Gastroesophageal sphincter (tissue), 4 donors: Measurements from ENCODE around the gene PLXDC2. TPM values are rescaled to one million over a fixed set of nuclear protein-coding genes. Genes with fewer than 3 reads are reported as not detected.

Source experiments
- ATAC-seq: fragments of 150-250 bp; one replicate; pipeline ENCODE4 v1.9.1; 2016; ENCODE audit warnings: mild to moderate bottlenecking, moderate library complexity
- H3K27ac ChIP-seq, 4 donors: fragments of 200-600 bp; sonication (generic) in 3 of 4; 1 replicate in 3 of 4; 2 replicates in 1 of 4; pipeline ENCODE4 v1.5.1; 2016 to 2019
- H3K27me3 ChIP-seq: fragments of 200-600 bp; sonication (generic); one replicate; pipeline ENCODE4 v1.5.1; 2019
- H3K36me3 ChIP-seq, 2 donors: fragments of 200-600 bp; sonication (generic); one replicate each; pipeline ENCODE4 v1.5.1; 2019; ENCODE audit warnings: control low read depth in 1 of 2
- H3K4me1 ChIP-seq, 3 donors: fragments of 200-600 bp; sonication (generic); 1 replicate in 2 of 3; 2 replicates in 1 of 3; pipeline ENCODE4 v1.5.1; 2016 to 2019; ENCODE audit warnings: control low read depth in 2 of 3
- H3K4me3 ChIP-seq, 2 donors: fragments of 200-600 bp; sonication (generic); one replicate each; pipeline ENCODE4 v1.5.1; 2019; ENCODE audit warnings: mild to moderate bottlenecking in 1 of 2, moderate library complexity in 1 of 2
- H3K9me3 ChIP-seq, 3 donors: fragments of 200-600 bp; sonication (generic); one replicate each; pipeline ENCODE4 v1.5.1; 2017 to 2019; ENCODE audit warnings: control low read depth in 2 of 3
- EP300 ChIP-seq: sonication (generic); formaldehyde crosslinking; IDR thresholded peaks from one replicate; pipeline ENCODE4 v1.6.1; 2017; ENCODE audit warnings: antibody characterized with exemption, mild to moderate bottlenecking
- POLR2A ChIP-seq, 2 donors: fragments of 450-650 bp; IDR thresholded peaks; one replicate each; pipeline ENCODE4 v1.6.1; 2017; ENCODE audit warnings: antibody characterized with exemption in 2 of 2, mild to moderate bottlenecking in 2 of 2, moderate library complexity in 1 of 2
- POLR2AphosphoS5 ChIP-seq: sonication (generic); formaldehyde crosslinking; IDR thresholded peaks from one replicate; pipeline ENCODE4 v1.6.1; 2017; ENCODE audit warnings: antibody characterized with exemption
- WGBS, 2 donors: methylation state at CpG; one replicate each; pipeline ENCODE4 v1.1.5; 2018; ENCODE audit warnings: low coverage in 1 of 2; 5-methylcytosine and 5-hydroxymethylcytosine counted together
- total RNA-seq, 4 donors: library from RNA; depleted of rRNA; stranded (reverse); fragments of >200 nt; gene quantifications; one replicate each; pipeline ENCODE4 v1.1.0, GENCODE V29; 2016
- TF ChIP-seq, protein P1 (sequence below), 4 experiments: fragments of 200-600 bp in 2 of 4; fragments of 450-650 bp in 2 of 4; sonication (generic) in 1 of 4; IDR thresholded peaks; one replicate each; pipeline ENCODE4 v1.5.1; 2017 to 2019; ENCODE audit warnings: antibody characterized with exemption in 4 of 4, mild to moderate bottlenecking in 2 of 4, moderate library complexity in 2 of 4

Gene PLXDC2
- total RNA-seq, 4 donors from 2014 or later = 32.3 to 65.5 (median 50.5) TPM

DNA sequence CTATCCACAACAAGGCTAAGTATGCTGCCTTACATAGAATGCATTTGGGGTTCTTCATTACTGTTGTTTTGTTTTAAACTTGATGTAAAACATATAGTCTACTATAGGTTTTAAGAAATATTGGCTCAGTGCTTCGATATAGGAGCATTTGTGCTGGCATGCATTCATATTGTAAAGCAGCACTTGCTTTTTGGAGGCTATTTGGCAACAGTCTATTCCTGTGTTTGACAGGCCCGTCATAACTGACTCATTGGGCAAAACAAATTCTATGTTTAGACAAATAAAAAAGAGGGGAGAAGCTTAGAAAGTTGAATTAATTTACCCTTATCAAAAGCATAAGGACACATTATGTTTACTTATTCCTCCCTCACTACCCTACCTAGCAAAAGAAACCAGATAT, 38.4 kb upstream of the PLXDC2 start:
- H3K27ac ChIP-seq = no peak overlapping the region
- no peak overlapping the region for H3K4me3 ChIP-seq
- no peaks in the 10 kb centered on the region for H3K27me3 ChIP-seq
- no peaks in the 10 kb centered on the region for H3K36me3 ChIP-seq
- no peak for ATAC-seq
- no peak for TF ChIP-seq POLR2A (IDR thresholded peaks at IDR 0.05)
- no peak for TF ChIP-seq POLR2AphosphoS5
- TF ChIP-seq EP300 = no peak
- TF ChIP-seq, protein P1, sequence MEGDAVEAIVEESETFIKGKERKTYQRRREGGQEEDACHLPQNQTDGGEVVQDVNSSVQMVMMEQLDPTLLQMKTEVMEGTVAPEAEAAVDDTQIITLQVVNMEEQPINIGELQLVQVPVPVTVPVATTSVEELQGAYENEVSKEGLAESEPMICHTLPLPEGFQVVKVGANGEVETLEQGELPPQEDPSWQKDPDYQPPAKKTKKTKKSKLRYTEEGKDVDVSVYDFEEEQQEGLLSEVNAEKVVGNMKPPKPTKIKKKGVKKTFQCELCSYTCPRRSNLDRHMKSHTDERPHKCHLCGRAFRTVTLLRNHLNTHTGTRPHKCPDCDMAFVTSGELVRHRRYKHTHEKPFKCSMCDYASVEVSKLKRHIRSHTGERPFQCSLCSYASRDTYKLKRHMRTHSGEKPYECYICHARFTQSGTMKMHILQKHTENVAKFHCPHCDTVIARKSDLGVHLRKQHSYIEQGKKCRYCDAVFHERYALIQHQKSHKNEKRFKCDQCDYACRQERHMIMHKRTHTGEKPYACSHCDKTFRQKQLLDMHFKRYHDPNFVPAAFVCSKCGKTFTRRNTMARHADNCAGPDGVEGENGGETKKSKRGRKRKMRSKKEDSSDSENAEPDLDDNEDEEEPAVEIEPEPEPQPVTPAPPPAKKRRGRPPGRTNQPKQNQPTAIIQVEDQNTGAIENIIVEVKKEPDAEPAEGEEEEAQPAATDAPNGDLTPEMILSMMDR (IDR thresholded peaks at IDR 0.05) = no peak
- no peaks in the 10 kb centered on the region for H3K4me1 ChIP-seq
- H3K9me3 ChIP-seq = no peaks in the 10 kb centered on the region
- WGBS, 2 donors = 36 to 100% methylated on average over 2 of the region's 2 CpGs

DNA sequence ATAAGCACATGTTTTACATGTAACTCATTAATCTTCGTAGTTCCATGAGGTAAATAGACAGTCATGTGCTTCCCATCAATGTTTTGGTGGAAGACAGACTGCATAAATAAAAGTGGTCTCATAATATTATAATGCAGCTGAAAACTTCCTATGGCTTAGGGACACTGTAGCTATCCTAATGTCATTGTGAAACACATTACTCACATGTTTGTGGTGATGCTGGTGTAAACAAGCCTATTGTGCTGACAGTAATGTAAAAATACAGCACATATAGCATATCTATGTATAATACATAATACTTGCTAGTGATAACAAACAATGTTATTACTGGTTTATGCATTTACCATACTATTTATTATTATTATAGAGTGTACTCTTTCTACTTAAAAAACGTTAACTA, 37.2 kb upstream of the PLXDC2 start:
- H3K4me1 ChIP-seq = no peaks in the 10 kb centered on the region
- ATAC-seq = no peak
- H3K9me3 ChIP-seq = no peaks in the 10 kb centered on the region
- H3K27me3 ChIP-seq = no peaks in the 10 kb centered on the region
- H3K27ac ChIP-seq = no peak overlapping the region
- no peaks in the 10 kb centered on the region for H3K36me3 ChIP-seq
- no peak overlapping the region for H3K4me3 ChIP-seq
- TF ChIP-seq POLR2AphosphoS5 = no peak
- TF ChIP-seq POLR2A (IDR thresholded peaks at IDR 0.05) = no peak
- no peak for TF ChIP-seq EP300
- TF ChIP-seq, protein P1 (IDR thresholded peaks at IDR 0.05) = no peak
- WGBS, 2 donors = 62 to 67% methylated on average over 2 of the region's 2 CpGs

DNA sequence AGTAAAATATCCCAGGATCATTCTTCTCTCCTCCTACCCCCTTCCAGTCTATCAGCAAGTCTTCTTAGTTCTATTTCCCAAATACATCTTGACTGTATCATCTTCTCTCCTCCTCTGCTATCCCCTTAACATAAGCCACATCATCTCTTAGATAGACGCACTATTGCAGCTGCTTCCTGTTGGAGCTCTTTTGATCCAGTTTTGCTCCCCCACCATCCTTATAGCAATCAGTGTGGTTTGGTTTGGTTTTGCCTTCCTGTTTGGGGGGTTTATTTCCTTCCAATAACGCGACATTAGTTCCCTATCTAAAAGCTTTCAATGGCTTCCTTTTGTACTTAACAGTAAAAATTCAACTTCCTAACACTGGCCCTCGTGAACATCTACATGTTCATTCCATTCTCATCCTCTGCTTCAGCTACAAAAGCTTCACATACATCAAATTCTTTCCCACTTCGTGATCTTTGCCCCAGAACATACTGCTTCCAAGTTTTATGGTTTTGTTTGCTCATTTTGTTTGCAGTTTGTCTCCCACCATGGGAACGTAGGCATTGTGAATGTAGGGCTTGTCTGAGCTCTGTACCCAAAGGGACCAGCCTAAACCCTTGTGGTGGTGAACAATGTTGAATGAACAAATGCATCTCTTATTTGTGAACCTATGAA, 33.7 kb upstream of the PLXDC2 start:
- ATAC-seq = no peak
- Histone ChIP-seq H3K4me3 (no peak overlapping the region), H3K27me3 (no peaks in the 10 kb centered on the region), H3K27ac (no peak overlapping the region), H3K36me3 (no peaks in the 10 kb centered on the region), H3K9me3 (no peaks in the 10 kb centered on the region), H3K4me1 (no peaks in the 10 kb centered on the region)
- WGBS, 2 donors = 76 to 86% methylated on average over 5 to 6 of the region's 6 CpGs
- TF ChIP-seq EP300 (no peak), POLR2AphosphoS5 (no peak), POLR2A (IDR thresholded peaks at IDR 0.05) (no peak)
- TF ChIP-seq, protein P1 (IDR thresholded peaks at IDR 0.05) = no peak

DNA sequence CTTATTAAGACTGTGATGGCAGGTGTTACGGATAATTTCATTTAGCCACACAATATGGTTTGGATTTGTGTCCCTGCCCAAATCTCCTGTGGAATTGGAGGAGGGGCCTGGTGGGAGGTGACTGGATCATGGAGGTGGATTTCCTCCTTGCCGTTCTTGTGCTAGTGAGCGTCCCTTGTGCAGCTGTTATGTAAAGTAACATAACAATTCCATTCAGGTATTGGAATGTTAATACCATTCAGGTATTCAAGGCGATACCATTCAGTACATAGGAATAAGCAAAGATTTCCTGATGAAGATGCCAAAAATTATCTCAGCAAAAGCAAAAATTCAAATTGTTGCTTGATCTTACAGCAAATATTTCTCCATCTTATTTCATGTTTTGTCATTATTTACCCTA, 32.5 kb upstream of the PLXDC2 start:
- Histone ChIP-seq H3K9me3 (no peaks in the 10 kb centered on the region), H3K27ac (no peak overlapping the region), H3K4me1 (no peaks in the 10 kb centered on the region), H3K27me3 (no peaks in the 10 kb centered on the region), H3K4me3 (no peak overlapping the region), H3K36me3 (no peaks in the 10 kb centered on the region)
- TF ChIP-seq EP300 (no peak), POLR2AphosphoS5 (no peak), POLR2A (IDR thresholded peaks at IDR 0.05) (no peak)
- TF ChIP-seq, protein P1 (IDR thresholded peaks at IDR 0.05) = no peak
- WGBS, 2 donors = 87% methylated on average over 2 to 4 of the region's 4 CpGs
- no peak for ATAC-seq

DNA sequence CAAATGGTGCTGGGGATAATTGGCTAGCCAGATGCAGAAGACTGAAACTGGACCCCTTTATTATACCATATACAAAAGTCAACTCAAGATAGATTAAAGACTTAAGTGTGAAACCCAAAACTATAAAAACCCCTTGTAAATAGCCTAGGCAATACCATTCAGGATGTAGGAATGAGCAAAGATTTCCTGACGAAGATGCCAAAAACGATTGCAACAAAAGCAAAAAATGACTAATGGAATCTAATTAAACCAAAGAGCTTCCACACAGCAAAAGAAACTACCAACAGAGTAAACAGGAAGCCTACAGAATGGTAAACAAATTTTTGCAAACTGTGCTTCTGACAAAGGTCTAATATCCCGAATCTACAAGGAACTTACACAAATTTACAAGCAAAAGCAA, 30.9 kb upstream of the PLXDC2 start:
- Histone ChIP-seq H3K9me3 (no peaks in the 10 kb centered on the region), H3K36me3 (no peaks in the 10 kb centered on the region), H3K4me3 (no peak overlapping the region), H3K27me3 (no peaks in the 10 kb centered on the region), H3K4me1 (no peaks in the 10 kb centered on the region), H3K27ac (no peak overlapping the region)
- WGBS, 2 donors = 56 to 75% methylated on average over 3 of the region's 3 CpGs
- no peak for ATAC-seq
- TF ChIP-seq POLR2A (IDR thresholded peaks at IDR 0.05) (no peak), POLR2AphosphoS5 (no peak), EP300 (no peak)
- TF ChIP-seq, protein P1 (IDR thresholded peaks at IDR 0.05) = no peak
